Sigmoid colon (tissue), 4 donors: ENCODE data around the gene PRXL2C.

ENCODE experiments used
- POLR2A ChIP-seq, 2 donors: fragments of 450-650 bp; IDR thresholded peaks; one replicate each; pipeline ENCODE4 v1.6.1; 2016; ENCODE audit warnings: antibody characterized with exemption in 2 of 2, mild to moderate bottlenecking in 2 of 2, moderate library complexity in 2 of 2
- POLR2AphosphoS5 ChIP-seq, 4 donors: sonication (generic); formaldehyde crosslinking; IDR thresholded peaks; one replicate each; pipeline ENCODE4 v1.6.1; 2017; ENCODE audit warnings: antibody characterized with exemption in 4 of 4
- TF ChIP-seq, protein P1 (sequence below), 4 experiments: fragments of 450-650 bp in 3 of 4; fragments of 200-600 bp in 1 of 4; IDR thresholded peaks; one replicate each; pipeline ENCODE4 v1.5.1; 2016 to 2019; ENCODE audit warnings: antibody characterized with exemption in 4 of 4, mild to moderate bottlenecking in 3 of 4, moderate library complexity in 2 of 4

DNA sequence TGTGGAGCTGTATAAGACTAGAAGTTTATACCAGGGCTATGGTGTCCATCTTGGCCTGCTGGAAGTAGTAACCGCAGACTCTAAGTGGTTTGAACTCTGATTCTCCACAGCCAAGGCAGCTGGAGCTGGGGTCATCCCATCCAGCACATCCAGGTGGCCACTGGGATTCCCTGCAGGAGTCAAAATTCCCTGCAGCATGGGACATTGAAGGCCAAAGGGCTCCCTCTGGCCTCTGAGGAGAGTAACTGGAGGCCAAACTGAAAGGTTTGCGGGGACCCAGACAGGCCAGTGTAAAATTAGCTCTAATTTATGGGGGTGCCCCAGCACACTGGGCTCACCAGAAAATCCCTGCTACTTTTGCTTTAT lies 12.2 kb upstream of the PRXL2C start:
- TF ChIP-seq POLR2A (IDR thresholded peaks at IDR 0.05) = no peak
- TF ChIP-seq, protein P1, sequence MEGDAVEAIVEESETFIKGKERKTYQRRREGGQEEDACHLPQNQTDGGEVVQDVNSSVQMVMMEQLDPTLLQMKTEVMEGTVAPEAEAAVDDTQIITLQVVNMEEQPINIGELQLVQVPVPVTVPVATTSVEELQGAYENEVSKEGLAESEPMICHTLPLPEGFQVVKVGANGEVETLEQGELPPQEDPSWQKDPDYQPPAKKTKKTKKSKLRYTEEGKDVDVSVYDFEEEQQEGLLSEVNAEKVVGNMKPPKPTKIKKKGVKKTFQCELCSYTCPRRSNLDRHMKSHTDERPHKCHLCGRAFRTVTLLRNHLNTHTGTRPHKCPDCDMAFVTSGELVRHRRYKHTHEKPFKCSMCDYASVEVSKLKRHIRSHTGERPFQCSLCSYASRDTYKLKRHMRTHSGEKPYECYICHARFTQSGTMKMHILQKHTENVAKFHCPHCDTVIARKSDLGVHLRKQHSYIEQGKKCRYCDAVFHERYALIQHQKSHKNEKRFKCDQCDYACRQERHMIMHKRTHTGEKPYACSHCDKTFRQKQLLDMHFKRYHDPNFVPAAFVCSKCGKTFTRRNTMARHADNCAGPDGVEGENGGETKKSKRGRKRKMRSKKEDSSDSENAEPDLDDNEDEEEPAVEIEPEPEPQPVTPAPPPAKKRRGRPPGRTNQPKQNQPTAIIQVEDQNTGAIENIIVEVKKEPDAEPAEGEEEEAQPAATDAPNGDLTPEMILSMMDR (IDR thresholded peaks at IDR 0.05) = no peak
- no peak for TF ChIP-seq POLR2AphosphoS5 (IDR thresholded peaks at IDR 0.05)
